Stimulated activated CD8-positive, alpha-beta memory T cell treated with anti-CD3 and anti-CD28 coated beads, Interleukin-4, amount 100 ng/mL, for 4 hours (primary cell): ENCODE results near the gene MRPL30.
"Not testable (repeated sequence)": the region's sequence is repeated elsewhere in the genome, so short reads cannot be mapped to it uniquely, and the experiment has no call there.

Source experiments
- DNase-seq, 2 donors: peaks; one replicate each; pipeline ENCODE4 v3.0.0-alpha.2; 2020; ENCODE audit warnings: low read depth in 2 of 2, low spot score in 1 of 2

MRPL30 gene

DNA sequence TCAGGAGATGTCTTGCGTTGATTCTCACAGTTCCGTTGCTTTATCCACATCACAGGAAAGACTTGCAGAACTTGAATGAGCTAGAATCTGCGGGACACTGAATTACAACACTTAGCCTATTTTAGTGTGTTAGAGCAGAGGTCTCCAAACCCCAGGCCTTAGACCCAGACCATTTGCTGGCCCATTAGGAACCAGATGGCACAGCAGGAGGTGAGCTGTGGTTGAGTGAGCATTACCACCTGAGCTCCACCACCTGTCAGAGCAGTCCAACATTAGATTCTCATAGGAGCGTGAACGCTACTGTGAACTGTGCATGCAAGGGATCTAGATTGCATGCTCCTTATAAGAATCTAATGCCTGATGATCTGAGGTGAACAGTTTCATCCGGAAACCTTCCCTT is 3.8 kb downstream of the MRPL30 start:
- no peak for DNase-seq

DNA sequence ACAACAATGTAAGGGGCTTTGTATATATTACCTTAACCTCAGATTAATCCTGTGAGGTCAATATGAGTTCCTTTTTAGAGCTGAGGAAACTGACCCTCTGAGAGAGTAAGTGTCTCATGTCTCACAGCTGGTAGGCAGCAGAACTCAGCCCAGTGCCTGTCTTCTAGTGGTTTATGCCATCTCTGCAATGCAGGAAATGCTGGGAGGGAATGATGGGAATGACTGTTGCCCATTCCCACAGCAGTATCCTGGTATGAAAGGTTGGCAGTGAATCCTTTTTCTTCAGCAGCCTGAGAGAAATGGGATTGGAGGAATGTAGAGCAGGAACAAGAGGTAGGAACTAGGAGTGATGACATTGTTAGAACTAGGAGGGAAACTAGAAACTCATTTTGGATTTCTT is 6.0 kb downstream of the MRPL30 start:
- DNase-seq = no peak

DNA sequence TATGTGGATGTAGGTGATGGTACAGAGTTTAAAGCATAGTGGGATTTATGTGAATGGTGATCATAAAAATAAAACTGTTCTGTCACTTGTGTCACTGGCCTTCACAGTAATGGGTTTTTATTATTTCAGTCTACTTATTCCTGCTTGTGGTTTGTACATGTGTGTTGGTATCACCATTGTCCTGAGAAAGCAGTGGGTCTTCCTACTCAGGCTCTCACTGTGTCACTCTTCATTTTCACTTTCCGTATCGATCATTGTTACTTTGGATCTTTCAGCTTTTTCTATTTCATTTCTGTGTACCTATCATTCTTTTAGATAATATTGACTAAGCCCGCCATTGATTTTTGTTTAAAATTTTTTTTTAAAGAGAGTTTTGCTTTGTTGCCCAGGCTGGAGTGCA is 7.4 kb downstream of the MRPL30 start:
- no peak for DNase-seq

DNA sequence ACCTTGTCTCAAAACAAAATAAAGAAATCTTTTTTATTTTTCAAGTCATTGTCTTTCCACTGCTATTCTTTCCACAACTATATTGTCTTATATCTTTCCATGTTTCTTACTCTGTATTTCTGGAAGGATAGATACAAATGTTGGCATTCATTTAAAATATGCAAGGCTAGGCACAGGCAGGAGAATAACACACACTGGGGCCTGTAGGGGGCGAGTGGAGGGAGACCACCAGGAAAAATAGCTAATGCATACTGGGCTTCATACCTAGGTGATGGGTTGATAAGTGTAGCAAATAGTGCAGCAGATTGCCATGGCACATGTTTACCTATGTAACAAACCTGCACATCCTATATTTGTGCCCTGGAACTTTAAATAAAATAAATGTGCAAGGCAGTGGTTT is 9.6 kb downstream of the MRPL30 start:
- no peak for DNase-seq

DNA sequence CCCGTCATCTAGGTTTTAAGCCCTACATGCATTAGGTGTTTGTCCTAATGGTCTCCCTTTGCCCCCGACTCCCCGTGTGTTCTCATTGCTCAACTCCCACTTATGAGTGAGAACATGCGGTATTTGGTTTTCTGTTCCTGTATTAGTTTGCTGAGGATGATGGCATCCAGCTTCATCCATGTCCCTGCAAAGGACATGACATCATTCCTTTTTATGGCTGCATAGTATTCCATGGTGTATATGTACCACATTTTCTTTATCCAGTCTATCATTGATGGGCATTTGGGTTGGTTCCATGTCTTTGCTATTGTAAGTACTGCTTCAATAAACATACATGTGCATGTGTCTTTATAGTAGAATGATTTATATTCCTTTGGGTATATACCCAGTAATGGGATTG is 11.4 kb downstream of the MRPL30 start:
- not testable (repeated sequence) for DNase-seq

DNA sequence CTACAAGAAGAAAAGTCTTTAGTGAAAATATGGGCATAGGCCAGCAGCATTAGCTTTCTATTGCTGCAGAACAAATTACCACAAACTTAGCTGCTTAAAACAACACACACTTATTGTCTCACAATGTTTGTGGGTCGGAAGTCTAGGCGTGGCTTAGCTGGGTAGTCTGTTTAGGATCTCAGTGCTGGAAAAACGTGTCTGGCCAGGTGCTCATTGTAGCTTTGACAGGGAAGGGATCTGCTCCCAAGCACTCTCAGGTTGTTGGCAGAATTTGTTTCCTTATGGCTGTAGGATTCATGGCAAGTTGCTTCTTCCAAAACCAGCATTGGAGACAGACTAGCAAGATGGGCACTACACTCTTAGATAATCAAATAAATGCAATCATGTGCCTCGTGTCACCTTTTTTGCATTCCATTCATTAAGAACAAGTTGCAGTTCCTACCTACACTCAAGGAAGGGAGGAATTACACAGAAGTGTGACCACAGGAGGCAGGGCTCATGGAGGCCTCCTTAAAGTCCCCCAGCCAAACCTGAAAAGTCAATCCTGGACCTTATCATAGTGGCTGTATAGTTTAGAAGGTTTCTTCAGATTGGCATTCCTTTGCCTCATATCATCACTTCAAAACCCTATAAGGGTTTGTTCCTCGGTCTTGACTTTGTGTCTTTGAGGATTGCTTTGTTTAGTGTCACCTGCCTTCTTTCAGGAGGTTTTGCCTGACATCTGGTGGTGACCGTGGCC is 17.3 kb downstream of the MRPL30 start:
- no peak for DNase-seq

DNA sequence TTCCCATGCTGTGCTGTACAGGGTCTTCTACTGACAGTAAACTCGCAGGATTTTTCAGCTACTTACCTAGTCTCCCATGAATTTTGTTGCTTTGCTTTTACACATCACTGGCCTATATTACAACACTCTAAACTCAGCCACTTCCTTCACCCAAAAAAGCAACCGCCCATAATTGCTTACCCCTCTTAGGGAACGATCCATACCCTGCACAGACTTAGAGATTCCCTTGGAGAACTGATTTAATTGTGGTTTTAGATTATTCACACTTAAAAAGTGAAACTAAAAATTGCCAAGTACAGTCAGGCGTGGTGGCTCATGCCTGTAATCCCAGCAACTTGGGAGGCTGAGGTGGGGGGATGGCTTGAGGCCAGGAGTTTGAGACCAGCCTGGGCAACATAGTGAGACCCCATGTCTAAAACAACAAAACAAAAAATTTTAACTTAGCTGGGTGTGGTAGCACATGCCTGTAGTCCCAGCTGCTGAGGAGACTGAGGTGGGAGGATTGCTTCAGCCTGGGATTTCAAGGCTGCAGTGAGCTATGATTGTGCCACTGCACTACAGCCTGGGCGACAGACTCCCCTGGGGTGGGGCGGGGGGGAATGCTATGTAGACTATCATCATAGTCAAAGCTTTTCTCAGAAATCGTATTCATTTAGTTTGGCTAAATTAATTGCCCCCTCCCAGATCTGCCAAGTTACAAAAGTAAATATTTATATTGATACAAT is 19.3 kb downstream of the MRPL30 start:
- no peak for DNase-seq

DNA sequence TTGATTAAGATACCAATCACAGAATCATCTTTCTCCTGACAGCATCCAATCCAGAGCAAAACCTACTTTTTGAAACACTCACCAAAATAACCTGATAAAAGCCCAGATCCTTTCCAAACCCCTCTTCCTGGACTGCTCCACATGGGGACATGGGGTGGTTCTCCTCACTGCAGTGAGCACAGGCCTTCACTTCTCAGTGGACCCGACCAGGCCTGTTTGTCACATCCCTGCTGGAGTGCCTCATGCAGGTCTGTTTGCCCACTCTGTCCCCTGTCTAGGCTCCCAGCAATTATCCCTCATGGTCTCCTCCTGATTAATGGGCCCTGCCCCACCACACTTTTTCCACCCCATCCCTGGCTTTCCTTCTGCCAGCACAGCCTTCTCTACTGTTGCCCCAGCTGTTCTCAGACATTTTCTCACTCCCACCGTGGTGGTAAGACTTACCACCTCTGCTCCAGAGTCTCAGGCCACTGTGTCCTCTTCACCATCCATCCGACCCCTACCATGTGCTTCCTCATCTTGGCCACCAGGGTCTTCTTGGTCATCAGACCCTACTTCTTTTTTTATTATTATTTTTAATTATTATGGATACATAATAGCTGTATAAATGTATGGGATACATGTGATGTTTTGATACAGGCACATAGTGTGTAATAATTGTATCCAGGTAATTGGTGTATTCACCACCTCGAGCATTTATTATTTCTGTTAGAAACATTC is 21.1 kb downstream of the MRPL30 start:
- DNase-seq = no peak

DNA sequence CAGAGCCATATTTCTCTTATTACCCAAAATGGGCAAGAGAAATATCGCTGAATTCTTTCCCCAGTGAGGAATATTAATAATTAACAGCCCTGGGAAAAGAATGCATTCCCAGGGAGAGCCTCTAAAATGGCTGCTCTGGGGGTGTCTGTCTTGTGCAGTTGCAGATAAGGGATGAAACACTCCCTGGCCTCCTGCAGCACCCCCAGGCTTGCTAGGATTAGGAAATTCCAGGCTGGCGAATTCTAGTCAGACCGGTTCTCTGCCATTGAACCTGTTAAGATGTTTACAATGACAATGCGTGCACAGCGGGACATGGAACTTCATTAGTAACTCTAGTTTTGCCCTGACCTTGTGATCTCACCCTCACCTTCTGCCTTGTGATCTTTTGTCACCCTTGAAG is 24.5 kb downstream of the MRPL30 start:
- DNase-seq = no peak

DNA sequence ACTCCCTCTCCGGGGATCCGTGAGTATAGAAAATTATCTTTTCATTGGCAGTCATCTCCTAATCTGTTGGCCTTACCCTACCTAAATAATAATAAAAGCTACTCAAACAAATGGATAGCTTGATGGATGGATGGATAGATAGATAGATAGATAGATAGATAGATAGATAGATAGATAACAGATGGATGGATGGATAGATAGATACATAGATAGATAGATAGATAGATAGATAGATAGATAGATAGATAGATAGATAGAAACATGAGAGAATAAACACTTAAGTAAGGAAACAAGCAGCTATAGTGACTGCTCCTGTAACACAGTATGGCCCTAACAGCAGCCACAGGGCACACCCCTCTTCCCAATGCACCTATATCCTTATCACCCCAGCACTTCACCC is 35.1 kb downstream of the MRPL30 start:
- DNase-seq = no peak

DNA sequence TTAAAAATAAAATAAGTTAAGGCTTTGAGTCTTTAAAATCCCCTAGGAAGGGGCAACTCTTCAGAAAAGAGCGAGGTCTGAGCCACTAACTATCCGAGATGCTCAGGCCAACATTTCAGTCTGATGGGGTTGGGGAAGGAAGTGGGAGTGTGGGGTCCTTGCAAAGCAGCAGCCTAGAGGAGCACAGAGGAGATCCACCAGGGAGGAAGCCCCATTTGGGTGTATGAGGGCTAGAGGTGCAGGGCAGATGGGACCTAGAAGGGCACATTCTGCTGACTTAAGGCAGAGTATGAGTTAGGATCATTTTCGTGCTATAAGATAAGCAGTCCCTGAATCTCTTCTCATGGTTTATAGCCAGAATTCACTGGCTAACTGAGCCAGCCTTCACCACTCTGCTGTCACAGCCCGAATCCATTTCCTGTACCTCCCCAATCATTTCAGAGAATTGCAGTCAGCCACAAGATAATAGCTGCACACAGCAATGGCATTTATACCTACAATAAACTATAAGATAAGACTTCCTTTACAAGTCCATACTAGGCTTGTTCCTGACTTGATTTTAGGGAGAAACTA is 37.0 kb downstream of the MRPL30 start:
- no peak for DNase-seq

DNA sequence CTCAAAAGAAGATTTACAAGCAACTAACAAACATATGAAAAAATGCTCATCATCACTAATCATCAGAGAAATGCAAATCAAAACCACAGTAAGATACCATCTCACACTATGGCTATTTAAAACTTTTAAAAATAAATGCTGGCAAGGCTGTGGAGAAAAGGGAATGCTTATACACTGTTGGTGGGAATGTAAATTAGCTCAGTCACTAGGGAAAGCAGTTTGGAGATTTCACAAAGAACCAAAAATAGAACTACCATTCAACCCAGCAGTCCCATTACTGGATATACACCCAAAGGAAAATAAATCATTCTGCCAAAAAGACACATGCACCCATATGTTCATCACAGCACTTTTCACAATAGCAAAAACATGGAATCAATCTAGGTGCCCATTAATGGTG is 52.2 kb downstream of the MRPL30 start:
- DNase-seq = not testable (repeated sequence)

DNA sequence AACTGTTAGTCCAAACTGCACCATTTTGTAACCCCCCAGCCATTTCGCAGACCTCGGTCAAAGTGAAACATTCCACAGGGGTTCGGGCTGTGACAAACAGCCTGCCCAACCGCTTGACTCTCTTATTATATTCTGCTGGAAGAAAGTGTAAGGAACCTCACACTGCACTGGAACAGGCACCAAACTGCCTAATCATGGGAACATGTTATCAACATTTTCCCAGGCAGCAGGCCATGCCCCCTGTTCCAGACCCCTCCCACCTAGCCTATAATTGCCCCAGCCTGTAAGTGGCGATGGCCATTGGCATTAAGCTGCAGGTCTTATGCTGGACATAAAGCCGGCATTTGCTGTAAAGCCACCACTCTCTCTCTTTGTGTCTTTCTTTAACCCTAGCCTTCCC is 57.6 kb downstream of the MRPL30 start:
- DNase-seq = no peak

DNA sequence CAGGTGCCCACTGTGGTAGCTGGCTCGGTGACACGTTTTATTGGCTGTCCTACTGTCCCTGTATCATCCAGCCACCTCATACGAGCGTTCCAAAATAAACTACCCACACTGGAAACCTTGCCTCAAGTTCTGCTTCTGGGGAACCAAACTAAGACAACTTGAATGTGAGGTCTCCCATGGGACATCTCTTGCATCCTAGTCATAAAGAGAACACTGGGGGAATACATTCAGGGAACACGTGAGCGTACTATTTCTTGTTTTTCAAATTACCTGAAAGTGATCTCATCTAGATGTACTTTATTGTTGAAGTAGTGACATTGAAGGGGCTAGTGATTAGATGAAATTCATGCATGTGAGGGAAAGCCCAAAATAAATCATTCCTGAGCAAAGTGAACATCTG is 59.4 kb downstream of the MRPL30 start:
- DNase-seq = no peak

DNA sequence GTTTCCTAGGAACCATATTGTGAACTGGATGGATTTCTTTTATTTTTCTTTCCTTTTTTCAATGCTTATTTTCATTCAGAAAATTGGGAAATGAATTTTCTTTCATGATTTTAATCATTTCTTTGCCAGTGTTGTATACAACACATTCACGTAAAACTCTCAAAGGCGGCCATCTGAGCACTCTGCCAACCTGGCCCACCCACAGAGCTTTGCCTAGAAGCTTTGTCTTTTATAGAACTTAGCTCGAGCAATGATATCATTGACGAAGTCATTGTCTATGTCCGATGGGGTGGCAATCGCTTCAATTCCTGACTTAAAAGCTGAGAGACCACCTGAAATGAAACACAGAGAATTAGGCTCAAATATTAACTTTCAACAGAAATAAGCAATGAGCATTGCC is 61.2 kb downstream of the MRPL30 start:
- no peak for DNase-seq
